MM.1S (cell line): ENCODE results near the gene CR2.
A peak's percentile ranks its signal among the peaks of the same experiment; 100 is the strongest.

Source experiments
- DNase-seq: peaks from one replicate; pipeline ENCODE4 v3.0.0-alpha.2; 2015
- H2AFZ ChIP-seq: fragments of 300-600 bp; sonication (generic); 2 replicates; pipeline ENCODE4 v1.6.0; 2016; ENCODE audit warnings: antibody characterized with exemption, low read length
- H3F3A ChIP-seq: fragments of 300-600 bp; sonication (generic); 2 replicates; pipeline ENCODE4 v1.6.1; 2016; ENCODE audit warnings: mild to moderate bottlenecking, antibody characterized with exemption, low read length, moderate library complexity, mixed read lengths; ENCODE audit not compliant: insufficient read depth
- H3K27ac ChIP-seq: fragments of 300-600 bp; sonication (generic); 2 replicates; pipeline ENCODE4 v1.5.1; 2016; ENCODE audit warnings: mild to moderate bottlenecking, low read length
- H3K27me3 ChIP-seq: fragments of 300-600 bp; sonication (generic); replicated peaks from 2 replicates; pipeline ENCODE4 v1.6.0; 2016; ENCODE audit warnings: low read length; ENCODE audit not compliant: insufficient read depth
- H3K36me3 ChIP-seq: fragments of 300-600 bp; sonication (generic); replicated peaks from 2 replicates; pipeline ENCODE4 v1.6.1; 2016; ENCODE audit warnings: mild to moderate bottlenecking, low read length, mixed read lengths; ENCODE audit not compliant: insufficient read depth
- H3K4me1 ChIP-seq: fragments of 300-600 bp; sonication (generic); 2 replicates; pipeline ENCODE4 v1.6.1; 2016; ENCODE audit warnings: low read length, mixed read lengths
- H3K4me2 ChIP-seq: fragments of 300-600 bp; sonication (generic); 2 replicates; pipeline ENCODE4 v1.6.0; 2016; ENCODE audit warnings: low read depth, low read length
- H3K4me3 ChIP-seq: fragments of 300-600 bp; sonication (generic); 2 replicates; pipeline ENCODE4 v1.5.1; 2016; ENCODE audit warnings: low read length, mixed read lengths
- H3K79me2 ChIP-seq: fragments of 300-600 bp; sonication (generic); 2 replicates; pipeline ENCODE4 v1.6.1; 2016; ENCODE audit warnings: mixed run types, low read length, mixed read lengths
- H3K9ac ChIP-seq: fragments of 300-600 bp; sonication (generic); 2 replicates; pipeline ENCODE4 v1.6.1; 2016; ENCODE audit warnings: low read length, mixed read lengths
- H3K9me2 ChIP-seq: fragments of 300-600 bp; sonication (generic); replicated peaks from 2 replicates; pipeline ENCODE4 v1.6.1; 2016; ENCODE audit warnings: mild to moderate bottlenecking, low read length, mixed read lengths; ENCODE audit not compliant: insufficient read depth
- H3K9me3 ChIP-seq: fragments of 300-600 bp; sonication (generic); replicated peaks from 2 replicates; pipeline ENCODE4 v1.6.1; 2016; ENCODE audit warnings: mild to moderate bottlenecking, low read length, mixed read lengths; ENCODE audit not compliant: insufficient read depth
- H4K20me1 ChIP-seq: fragments of 300-600 bp; sonication (generic); 2 replicates; pipeline ENCODE4 v1.6.1; 2016; ENCODE audit warnings: mild to moderate bottlenecking, low read length, moderate library complexity, mixed read lengths; ENCODE audit not compliant: insufficient read depth
- EZH2 ChIP-seq: fragments of 300-600 bp; sonication (generic); optimal IDR thresholded peaks from 2 replicates; pipeline ENCODE3; 2017; ENCODE audit warnings: low read depth, mild to moderate bottlenecking, antibody characterized with exemption, low read length, mixed read lengths
- EZH2phosphoT487 ChIP-seq: fragments of 300-600 bp; sonication (generic); IDR thresholded peaks from 2 replicates; pipeline ENCODE4 v1.6.1; 2018; ENCODE audit warnings: antibody characterized with exemption, low read length
- TF ChIP-seq, protein P1 (sequence below): fragments of 300-600 bp; sonication (generic); IDR thresholded peaks from 2 replicates; pipeline ENCODE4 v1.5.1; 2016; ENCODE audit warnings: antibody characterized with exemption, low read length, mixed read lengths

The CR2 gene

DNA sequence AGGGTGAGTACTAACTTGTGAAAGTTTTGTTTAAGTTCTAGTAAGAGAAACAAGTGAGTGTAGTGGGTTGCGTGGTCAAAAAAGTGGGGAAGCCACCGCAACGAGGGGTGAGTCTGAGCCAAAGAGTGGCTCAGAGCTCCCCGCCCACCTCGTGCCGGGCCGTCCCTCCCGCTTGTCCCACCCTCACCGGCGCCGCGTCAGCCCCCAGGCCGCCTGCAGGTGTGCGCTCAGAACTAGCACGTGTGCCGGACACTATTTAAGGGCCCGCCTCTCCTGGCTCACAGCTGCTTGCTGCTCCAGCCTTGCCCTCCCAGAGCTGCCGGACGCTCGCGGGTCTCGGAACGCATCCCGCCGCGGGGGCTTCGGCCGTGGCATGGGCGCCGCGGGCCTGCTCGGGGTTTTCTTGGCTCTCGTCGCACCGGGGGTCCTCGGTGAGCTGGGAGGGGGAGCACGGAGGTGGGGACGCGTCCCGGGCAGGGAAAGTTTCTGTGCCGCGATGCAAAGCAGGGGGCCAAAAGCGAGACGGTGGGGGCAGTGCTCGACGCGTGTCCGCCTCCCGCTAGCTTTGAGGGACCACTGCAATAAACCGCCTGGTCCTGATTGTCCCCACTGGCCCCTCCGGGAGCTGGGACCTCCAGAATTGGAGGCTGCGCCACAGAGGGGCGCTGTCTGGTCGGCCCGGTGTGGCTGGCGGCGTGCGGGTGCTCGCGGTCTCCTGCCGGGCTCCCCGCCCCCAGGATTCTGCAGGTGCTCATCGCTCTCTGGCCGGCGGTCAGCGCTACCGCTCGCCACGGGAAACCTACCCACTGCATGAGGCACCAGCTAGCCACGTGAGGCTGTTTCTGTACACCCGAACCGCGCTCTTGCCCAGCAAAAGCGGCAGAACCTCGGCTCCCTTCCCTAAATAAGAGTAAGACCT lies at the start of gene CR2:
Gene CR2, plus strand, starts transcription at position 283 of the 919 bp plus-strand sequence. Its CDS starts 91 bp downstream, at position 374.
- Histone ChIP-seq H3K36me3 (no peaks in the 10 kb centered on the region), H3F3A (peaks cover 21% of the 10 kb centered on the region), H3K27me3 (0 out of 2 replicates have a peak, but pooled peaks cover 5% of the 10 kb centered on the region), H3K4me3 (peak within 1 kb of the TSS; percentile 78), H3K4me1 (peaks cover 19% of the 10 kb centered on the region), H2AFZ (peak within 1 kb of the TSS; percentile 87), H4K20me1 (no peaks in the 10 kb centered on the region), H3K79me2 (no peaks in the 10 kb centered on the region), H3K27ac (peak within 1 kb of the TSS; percentile 49; the same call in 1 of the 2 replicates), H3K9me2 (no peaks in the 10 kb centered on the region), H3K9me3 (no peaks in the 10 kb centered on the region), H3K9ac (peak within 1 kb of the TSS; percentile 54), H3K4me2 (peak within 1 kb of the TSS; percentile 92)
- TF ChIP-seq EZH2, result no peak
- TF ChIP-seq, protein P1, sequence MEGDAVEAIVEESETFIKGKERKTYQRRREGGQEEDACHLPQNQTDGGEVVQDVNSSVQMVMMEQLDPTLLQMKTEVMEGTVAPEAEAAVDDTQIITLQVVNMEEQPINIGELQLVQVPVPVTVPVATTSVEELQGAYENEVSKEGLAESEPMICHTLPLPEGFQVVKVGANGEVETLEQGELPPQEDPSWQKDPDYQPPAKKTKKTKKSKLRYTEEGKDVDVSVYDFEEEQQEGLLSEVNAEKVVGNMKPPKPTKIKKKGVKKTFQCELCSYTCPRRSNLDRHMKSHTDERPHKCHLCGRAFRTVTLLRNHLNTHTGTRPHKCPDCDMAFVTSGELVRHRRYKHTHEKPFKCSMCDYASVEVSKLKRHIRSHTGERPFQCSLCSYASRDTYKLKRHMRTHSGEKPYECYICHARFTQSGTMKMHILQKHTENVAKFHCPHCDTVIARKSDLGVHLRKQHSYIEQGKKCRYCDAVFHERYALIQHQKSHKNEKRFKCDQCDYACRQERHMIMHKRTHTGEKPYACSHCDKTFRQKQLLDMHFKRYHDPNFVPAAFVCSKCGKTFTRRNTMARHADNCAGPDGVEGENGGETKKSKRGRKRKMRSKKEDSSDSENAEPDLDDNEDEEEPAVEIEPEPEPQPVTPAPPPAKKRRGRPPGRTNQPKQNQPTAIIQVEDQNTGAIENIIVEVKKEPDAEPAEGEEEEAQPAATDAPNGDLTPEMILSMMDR, result peak; percentile 84
- peak; percentile 94 for DNase-seq

DNA sequence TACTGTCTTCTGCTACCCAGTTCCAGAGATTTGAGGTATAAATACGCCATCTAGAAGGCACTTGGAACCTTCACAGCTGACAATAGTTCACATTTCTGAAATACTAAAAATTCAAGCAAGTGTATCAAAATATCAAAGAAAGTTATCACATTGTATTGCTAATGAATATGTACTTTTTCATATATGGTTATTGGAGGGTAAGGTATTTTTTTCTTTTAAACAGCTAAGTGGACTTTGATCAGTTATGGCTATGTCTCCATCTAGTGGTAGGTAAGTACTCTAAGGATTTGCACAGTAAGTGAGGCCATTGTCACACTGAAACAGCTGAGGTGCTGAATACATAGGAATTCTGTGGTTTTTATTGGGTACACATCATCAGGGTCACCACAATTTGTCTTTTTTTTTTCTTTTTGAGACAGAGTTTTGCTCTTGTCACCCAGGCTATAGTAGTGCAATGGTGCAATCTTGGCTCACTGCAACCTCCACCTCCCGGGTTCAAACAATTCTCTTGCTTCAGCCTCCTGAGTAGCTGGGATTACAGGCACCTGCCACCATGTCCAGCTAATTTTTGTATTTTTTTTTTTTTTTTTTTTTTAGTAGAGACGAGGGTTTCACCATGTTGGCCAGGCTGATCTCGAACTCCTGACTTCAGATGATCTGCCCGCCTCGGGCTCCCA lies 49.1 kb upstream of the CR2 start:
- no peaks in the 10 kb centered on the region for H3K79me2 ChIP-seq
- H2AFZ ChIP-seq, result no peak overlapping the region
- H3K9me3 ChIP-seq, result no peaks in the 10 kb centered on the region
- no peaks in the 10 kb centered on the region for H3F3A ChIP-seq
- DNase-seq, result peak; percentile 85
- no peaks in the 10 kb centered on the region for H3K4me1 ChIP-seq
- H3K9me2 ChIP-seq, result no peaks in the 10 kb centered on the region
- no peak overlapping the region for H3K9ac ChIP-seq
- H3K27ac ChIP-seq, result no peak overlapping the region
- no peaks in the 10 kb centered on the region for H4K20me1 ChIP-seq
- H3K4me3 ChIP-seq, result no peak overlapping the region
- no peaks in the 10 kb centered on the region for H3K27me3 ChIP-seq
- no peak overlapping the region for H3K4me2 ChIP-seq
- H3K36me3 ChIP-seq, result no peaks in the 10 kb centered on the region
- no peak for TF ChIP-seq EZH2
- TF ChIP-seq, protein P1, result peak; percentile 91

DNA sequence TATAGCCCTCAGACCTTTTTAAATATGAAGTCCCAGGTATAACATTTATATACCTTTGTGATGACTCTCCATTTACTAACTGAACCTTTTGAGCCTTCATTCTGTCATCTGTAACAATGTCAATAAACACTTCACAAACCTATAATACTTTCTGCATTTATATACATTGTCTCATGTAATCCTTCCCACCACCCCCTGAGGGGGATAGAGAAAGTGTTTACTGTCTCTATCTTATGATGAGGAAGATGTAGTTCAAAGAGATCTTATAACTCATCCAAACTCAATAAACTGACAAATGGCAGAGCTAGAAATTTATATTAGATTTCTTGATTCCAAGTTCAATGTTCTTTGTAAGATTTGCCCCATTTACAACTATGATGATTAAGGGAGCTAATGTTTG lies 48.3 kb upstream of the CR2 start:
- H3K4me1 ChIP-seq, result no peaks in the 10 kb centered on the region
- H3K9me3 ChIP-seq, result no peaks in the 10 kb centered on the region
- no peaks in the 10 kb centered on the region for H3K27me3 ChIP-seq
- no peak for DNase-seq
- TF ChIP-seq, protein P1, result no peak
- no peak for TF ChIP-seq EZH2phosphoT487
- no peak for TF ChIP-seq EZH2
- no peak overlapping the region for H3K27ac ChIP-seq
- H4K20me1 ChIP-seq, result no peaks in the 10 kb centered on the region
- H2AFZ ChIP-seq, result no peak overlapping the region
- no peak overlapping the region for H3K4me2 ChIP-seq
- H3K79me2 ChIP-seq, result no peaks in the 10 kb centered on the region
- no peak overlapping the region for H3K9ac ChIP-seq
- H3K9me2 ChIP-seq, result no peaks in the 10 kb centered on the region
- H3K36me3 ChIP-seq, result no peaks in the 10 kb centered on the region
- H3K4me3 ChIP-seq, result no peak overlapping the region
- H3F3A ChIP-seq, result no peaks in the 10 kb centered on the region
